Transverse colon (tissue), 4 donors: ENCODE data around the gene LDHAL6A. TPM values are rescaled to one million over a fixed set of nuclear protein-coding genes. Genes with fewer than 3 reads are reported as not detected.

Experiments
- DNase-seq: peaks from one replicate; pipeline ENCODE4 v3.0.0-alpha.2; 2019
- H3K27ac ChIP-seq, 4 donors: fragments of 200-600 bp; sonication (generic); 2 replicates each; pipeline ENCODE4 v1.5.1; 2016 to 2018; ENCODE audit warnings: inconsistent platforms in 4 of 4
- H3K27me3 ChIP-seq: fragments of 200-600 bp; sonication (generic); 2 replicates; pipeline ENCODE4 v1.5.1; 2017; ENCODE audit warnings: inconsistent platforms
- H3K36me3 ChIP-seq, 4 donors: fragments of 200-600 bp; sonication (generic); 2 replicates each; pipeline ENCODE4 v1.5.1; 2017 to 2019; ENCODE audit warnings: inconsistent platforms in 4 of 4
- H3K4me1 ChIP-seq, 4 donors: fragments of 200-600 bp; sonication (generic); 2 replicates each; pipeline ENCODE4 v1.5.1; 2017 to 2020; ENCODE audit warnings: inconsistent platforms in 4 of 4
- H3K4me3 ChIP-seq, 4 donors: fragments of 200-600 bp; sonication (generic); 1 replicate in 1 of 4; 2 replicates in 3 of 4; pipeline versions ENCODE4 v1.5.1 to v1.6.1; 2017 to 2019; ENCODE audit warnings: inconsistent platforms in 4 of 4
- H3K9me3 ChIP-seq, 2 donors: fragments of 200-600 bp; sonication (generic); 2 replicates each; pipeline ENCODE4 v1.5.1; 2017 to 2019; ENCODE audit warnings: inconsistent platforms in 2 of 2
- EP300 ChIP-seq: sonication (generic); formaldehyde crosslinking; IDR thresholded peaks from one replicate; pipeline ENCODE4 v1.6.1; 2017; ENCODE audit warnings: antibody characterized with exemption, low read depth
- POLR2A ChIP-seq: fragments of 450-650 bp; IDR thresholded peaks from one replicate; pipeline ENCODE4 v1.6.1; 2016; ENCODE audit warnings: antibody characterized with exemption, mild to moderate bottlenecking, moderate library complexity
- POLR2AphosphoS5 ChIP-seq, 3 donors: sonication (generic); formaldehyde crosslinking; IDR thresholded peaks; one replicate each; pipeline ENCODE4 v1.6.1; 2016; ENCODE audit warnings: antibody characterized with exemption in 3 of 3
- WGBS, 2 donors: methylation state at CpG; one replicate each; pipeline ENCODE4 v1.1.5; 2018; ENCODE audit warnings: low coverage in 1 of 2; 5-methylcytosine and 5-hydroxymethylcytosine counted together
- in situ Hi-C, 4 donors: fragments of 200-750 bp; cut with MboI; loops; one replicate each; pipeline versions ENCODE4 v1.15.0 to v1.15.1; 2017; ENCODE audit warnings: low sequenced_read_pairs in 3 of 4, low pct_ligation_motif_present in 1 of 4, low pct_unique_long_range_greater_than_20kb in 1 of 4
- intact Hi-C: fragments of 100-400 bp; cut with DNase I; formaldehyde crosslinking; loops from one replicate; pipeline ENCODE4 v1.15.1; 2023; ENCODE audit warnings: low total_unique reads
- total RNA-seq, 4 donors: library from RNA; depleted of rRNA; stranded (reverse); fragments of >200 nt; gene quantifications; one replicate each; pipeline ENCODE4 v1.1.0, GENCODE V29; 2016
- TF ChIP-seq, protein P1 (sequence below), 5 experiments: fragments of 200-600 bp in 3 of 5; fragments of 450-650 bp in 2 of 5; sonication (generic) in 3 of 5; IDR thresholded peaks; 1 replicate in 2 of 5; 2 replicates in 3 of 5; pipeline ENCODE4 v1.5.1; 2016 to 2017; ENCODE audit warnings: antibody characterized with exemption in 5 of 5, inconsistent platforms in 3 of 5, mild to moderate bottlenecking in 2 of 5, moderate library complexity in 1 of 5

LDHAL6A gene
- total RNA-seq, 4 donors from 2014 or later: not detected

DNA sequence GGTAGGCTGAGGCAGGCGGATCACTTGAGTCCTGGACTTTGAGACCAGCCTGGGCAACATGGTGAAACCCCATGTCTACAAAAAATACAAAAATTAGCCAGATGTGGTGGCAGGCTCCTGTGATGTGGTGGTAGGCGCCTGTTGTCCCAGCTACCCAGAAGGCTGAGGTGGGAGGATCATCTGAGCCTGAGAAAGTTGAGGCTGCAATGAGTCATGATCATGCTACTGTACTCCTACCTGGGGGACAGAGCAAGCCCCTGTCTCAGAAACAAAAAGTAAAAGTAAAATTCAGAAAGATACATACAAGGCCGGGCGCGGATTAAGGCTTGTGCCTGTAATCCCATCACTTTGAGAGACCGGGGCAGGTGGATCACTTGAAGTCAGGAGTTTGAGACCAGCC is 6.3 kb downstream of the LDHAL6A start:
- 95% methylated on average over 6 of the region's 6 CpGs; no CpG with 5 or more reads in 1 of the 2 donors for WGBS, 2 donors
- Histone ChIP-seq H3K4me1 (no peaks in the 10 kb centered on the region), H3K9me3 (no peaks in the 10 kb centered on the region), H3K4me3 (no peak overlapping the region), H3K27me3 (no peaks in the 10 kb centered on the region), H3K27ac (no peak overlapping the region), H3K36me3 (no peaks in the 10 kb centered on the region)
- intact Hi-C loops (no loop called here), in situ Hi-C loops (no loop called here)
- DNase-seq: no peak
- TF ChIP-seq, protein P1, sequence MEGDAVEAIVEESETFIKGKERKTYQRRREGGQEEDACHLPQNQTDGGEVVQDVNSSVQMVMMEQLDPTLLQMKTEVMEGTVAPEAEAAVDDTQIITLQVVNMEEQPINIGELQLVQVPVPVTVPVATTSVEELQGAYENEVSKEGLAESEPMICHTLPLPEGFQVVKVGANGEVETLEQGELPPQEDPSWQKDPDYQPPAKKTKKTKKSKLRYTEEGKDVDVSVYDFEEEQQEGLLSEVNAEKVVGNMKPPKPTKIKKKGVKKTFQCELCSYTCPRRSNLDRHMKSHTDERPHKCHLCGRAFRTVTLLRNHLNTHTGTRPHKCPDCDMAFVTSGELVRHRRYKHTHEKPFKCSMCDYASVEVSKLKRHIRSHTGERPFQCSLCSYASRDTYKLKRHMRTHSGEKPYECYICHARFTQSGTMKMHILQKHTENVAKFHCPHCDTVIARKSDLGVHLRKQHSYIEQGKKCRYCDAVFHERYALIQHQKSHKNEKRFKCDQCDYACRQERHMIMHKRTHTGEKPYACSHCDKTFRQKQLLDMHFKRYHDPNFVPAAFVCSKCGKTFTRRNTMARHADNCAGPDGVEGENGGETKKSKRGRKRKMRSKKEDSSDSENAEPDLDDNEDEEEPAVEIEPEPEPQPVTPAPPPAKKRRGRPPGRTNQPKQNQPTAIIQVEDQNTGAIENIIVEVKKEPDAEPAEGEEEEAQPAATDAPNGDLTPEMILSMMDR (IDR thresholded peaks at IDR 0.05): no peak
- TF ChIP-seq POLR2A (no peak), EP300 (no peak)

DNA sequence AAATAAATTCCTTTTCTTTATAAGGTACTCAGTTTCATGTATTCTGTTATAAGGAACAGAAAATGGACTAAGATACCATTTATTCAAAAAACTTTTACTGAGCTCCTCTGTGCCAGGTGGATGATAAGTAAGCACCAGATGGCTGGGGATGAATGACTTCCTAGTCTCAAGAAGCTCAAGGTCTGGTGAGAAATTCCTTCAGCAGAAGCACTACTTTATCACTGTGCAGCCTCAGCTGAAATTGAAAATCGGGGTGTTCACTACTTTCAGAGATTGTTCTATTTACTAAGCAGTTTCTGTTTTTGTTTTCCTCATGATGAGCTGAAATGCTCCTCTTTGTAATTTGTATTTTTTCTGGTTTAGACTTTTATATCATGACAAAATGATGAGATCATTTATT is 7.8 kb downstream of the LDHAL6A start:
- 68 to 80% methylated on average over 1 of the region's 1 CpG for WGBS, 2 donors
- TF ChIP-seq EP300 (no peak), POLR2A (no peak), POLR2AphosphoS5 (IDR thresholded peaks at IDR 0.05) (no peak)
- TF ChIP-seq, protein P1 (IDR thresholded peaks at IDR 0.05): no peak
- in situ Hi-C loops: no loop called here
- H3K4me3 ChIP-seq: no peak overlapping the region
- H3K4me1 ChIP-seq: no peaks in the 10 kb centered on the region
- DNase-seq: no peak
- no peaks in the 10 kb centered on the region for H3K9me3 ChIP-seq
- no peaks in the 10 kb centered on the region for H3K36me3 ChIP-seq
- H3K27ac ChIP-seq: no peak overlapping the region
- no peaks in the 10 kb centered on the region for H3K27me3 ChIP-seq
- intact Hi-C loops: no loop called here

DNA sequence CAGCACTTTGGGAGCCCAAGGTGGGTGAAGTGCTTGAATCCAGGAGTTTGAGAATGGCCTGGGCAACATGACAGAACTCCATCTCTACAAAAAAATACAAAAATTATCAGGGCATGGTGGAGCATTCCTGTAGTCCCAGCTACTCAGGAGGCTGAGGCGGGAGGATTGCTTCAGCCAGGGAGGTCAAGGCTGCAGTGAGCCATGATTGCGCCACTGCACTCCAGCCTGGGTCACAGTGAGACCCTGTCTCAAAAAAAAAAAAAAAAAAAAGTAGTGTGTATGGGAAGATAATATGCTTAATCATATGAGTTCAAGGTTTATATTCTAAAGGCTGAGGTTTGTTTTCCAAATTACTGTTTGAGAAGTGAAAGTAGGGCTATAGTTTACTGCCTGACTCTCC is 10.7 kb downstream of the LDHAL6A start:
- Histone ChIP-seq H3K36me3 (no peaks in the 10 kb centered on the region), H3K27ac (no peak overlapping the region), H3K27me3 (no peaks in the 10 kb centered on the region), H3K4me1 (no peaks in the 10 kb centered on the region), H3K4me3 (no peak overlapping the region), H3K9me3 (no peaks in the 10 kb centered on the region)
- WGBS, 2 donors: 93% methylated on average over 2 of the region's 2 CpGs; no CpG with 5 or more reads in 1 of the 2 donors
- TF ChIP-seq, protein P1 (IDR thresholded peaks at IDR 0.05): no peak
- TF ChIP-seq POLR2AphosphoS5 (IDR thresholded peaks at IDR 0.05): no peak
- no peak for TF ChIP-seq EP300
- no peak for TF ChIP-seq POLR2A
- in situ Hi-C loops (no loop called here), intact Hi-C loops (no loop called here)
- DNase-seq: no peak

DNA sequence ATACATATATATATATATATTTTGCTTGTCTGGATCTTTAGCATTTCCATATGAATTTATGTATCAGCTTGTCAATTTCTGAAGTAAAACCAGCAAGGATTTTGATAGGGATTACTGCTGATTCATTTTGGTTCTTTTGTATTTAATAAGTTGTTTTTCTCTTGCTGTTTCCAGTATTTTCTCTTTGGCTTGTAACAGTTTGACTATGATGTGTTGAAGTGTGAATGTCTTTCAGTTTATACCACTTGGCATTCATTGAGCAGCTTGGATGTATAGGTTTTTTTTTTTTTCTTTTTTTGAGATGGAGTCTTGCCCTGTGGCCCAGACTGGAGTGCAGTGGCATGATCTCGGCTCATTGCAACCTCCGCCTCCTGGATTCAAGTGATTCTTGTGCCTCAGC is 12.4 kb downstream of the LDHAL6A start:
- 94% methylated on average over 2 of the region's 2 CpGs; no CpG with 5 or more reads in 1 of the 2 donors for WGBS, 2 donors
- no peak for DNase-seq
- no peak overlapping the region for H3K27ac ChIP-seq
- H3K27me3 ChIP-seq: no peaks in the 10 kb centered on the region
- no peaks in the 10 kb centered on the region for H3K4me1 ChIP-seq
- no peak for TF ChIP-seq POLR2A
- no peak for TF ChIP-seq POLR2AphosphoS5 (IDR thresholded peaks at IDR 0.05)
- intact Hi-C loops: no loop called here
- no peaks in the 10 kb centered on the region for H3K36me3 ChIP-seq
- in situ Hi-C loops: no loop called here
- no peaks in the 10 kb centered on the region for H3K9me3 ChIP-seq
- no peak overlapping the region for H3K4me3 ChIP-seq

DNA sequence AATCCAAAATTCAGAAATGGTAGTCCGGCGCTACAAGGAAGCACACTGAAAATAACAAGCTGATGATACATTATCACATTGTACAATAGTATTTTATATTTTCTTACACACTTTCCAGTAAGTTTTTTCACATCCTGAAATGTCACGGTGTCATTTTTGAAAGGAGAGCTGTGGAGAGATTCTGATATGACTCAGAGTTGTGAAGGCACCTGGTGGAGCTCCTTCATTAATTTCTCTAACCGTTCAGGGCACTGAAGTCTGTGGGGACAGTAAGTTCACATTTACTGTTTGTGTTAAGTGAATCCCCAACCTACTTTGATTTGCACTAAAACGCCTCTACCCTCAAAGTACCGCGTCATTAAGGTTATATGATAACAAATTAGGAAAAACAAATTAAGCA is 13.3 kb downstream of the LDHAL6A start:
- no peaks in the 10 kb centered on the region for H3K4me1 ChIP-seq
- TF ChIP-seq POLR2AphosphoS5 (IDR thresholded peaks at IDR 0.05) (no peak), EP300 (no peak)
- no peaks in the 10 kb centered on the region for H3K9me3 ChIP-seq
- H3K27me3 ChIP-seq: no peaks in the 10 kb centered on the region
- intact Hi-C loops: no loop called here
- no peak overlapping the region for H3K4me3 ChIP-seq
- H3K27ac ChIP-seq: no peak overlapping the region
- in situ Hi-C loops: no loop called here
- no peaks in the 10 kb centered on the region for H3K36me3 ChIP-seq
- 85 to 88% methylated on average over 7 of the region's 7 CpGs for WGBS, 2 donors
- DNase-seq: no peak
